ENCODE results near the gene SPACDR. TPM values are rescaled to one million over a fixed set of nuclear protein-coding genes. Genes with fewer than 3 reads are reported as not detected.

SPACDR gene
- total RNA-seq, 1 donor from 2014 or later = not detected

DNA sequence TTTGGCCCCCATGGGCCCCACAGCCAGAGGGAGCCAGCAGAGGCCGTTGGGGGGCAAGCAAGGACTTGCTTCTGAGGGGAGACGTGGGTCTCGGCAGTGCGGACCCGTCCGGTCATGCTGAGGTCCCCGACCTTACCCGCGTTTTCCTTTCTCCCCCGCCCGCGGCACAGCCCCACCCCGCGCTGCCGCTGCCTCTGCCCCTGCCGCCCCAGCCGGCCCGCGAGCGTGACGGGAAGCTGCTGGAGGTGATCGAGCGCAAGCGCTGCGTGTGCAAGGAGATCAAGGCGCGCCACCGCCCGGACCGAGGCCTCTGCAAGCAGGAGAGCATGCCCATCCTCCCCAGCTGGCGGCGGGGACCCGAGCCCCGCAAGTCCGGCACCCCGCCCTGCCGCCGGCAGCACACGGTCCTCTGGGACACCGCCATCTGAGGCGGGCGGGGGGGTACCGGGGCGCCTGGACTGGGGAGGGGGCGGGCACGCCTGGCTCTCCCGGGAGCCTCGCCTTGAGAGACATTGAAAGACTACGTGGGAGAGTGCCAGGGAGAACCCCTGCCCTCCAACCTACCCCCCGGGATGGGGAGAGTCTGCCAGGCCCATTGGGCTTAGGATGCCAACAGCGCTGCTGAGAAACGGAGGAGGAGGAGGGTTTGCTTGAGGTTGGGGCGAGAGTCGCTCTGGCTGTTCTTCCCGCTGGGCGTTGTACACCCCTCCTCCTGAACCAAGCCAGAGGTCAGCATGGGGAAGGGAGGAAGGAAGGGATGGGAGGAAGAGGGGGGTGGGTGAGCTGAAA is 29.6 kb upstream of the SPACDR start:
- Histone ChIP-seq H3K27ac (ENCODE audit: low read depth, low read length) (no peak overlapping the region), H3K27me3 (ENCODE audit: control insufficient read depth in 3 of 3, insufficient read depth in 3 of 3, low read length in 3 of 3) (peaks cover 0 to 22% (median 8%) of the 10 kb centered on the region in 3 donors), H3K4me3 (ENCODE audit: low read length in 3 of 3) (no peak overlapping the region), H3K9me3 (ENCODE audit: control insufficient read depth in 3 of 3, low read length in 3 of 3) (no peaks in the 10 kb centered on the region), H3K36me3 (ENCODE audit: control insufficient read depth in 3 of 3, insufficient read depth in 3 of 3, low read length in 3 of 3) (no peaks in the 10 kb centered on the region), H3K4me1 (ENCODE audit: control insufficient read depth in 3 of 3, insufficient read depth in 3 of 3, low read length in 3 of 3) (peaks cover 0 to 4% (median 2%) of the 10 kb centered on the region in 3 donors), H3K9ac (ENCODE audit: low read depth in 1 of 3, low read length in 3 of 3) (no peak overlapping the region)

DNA sequence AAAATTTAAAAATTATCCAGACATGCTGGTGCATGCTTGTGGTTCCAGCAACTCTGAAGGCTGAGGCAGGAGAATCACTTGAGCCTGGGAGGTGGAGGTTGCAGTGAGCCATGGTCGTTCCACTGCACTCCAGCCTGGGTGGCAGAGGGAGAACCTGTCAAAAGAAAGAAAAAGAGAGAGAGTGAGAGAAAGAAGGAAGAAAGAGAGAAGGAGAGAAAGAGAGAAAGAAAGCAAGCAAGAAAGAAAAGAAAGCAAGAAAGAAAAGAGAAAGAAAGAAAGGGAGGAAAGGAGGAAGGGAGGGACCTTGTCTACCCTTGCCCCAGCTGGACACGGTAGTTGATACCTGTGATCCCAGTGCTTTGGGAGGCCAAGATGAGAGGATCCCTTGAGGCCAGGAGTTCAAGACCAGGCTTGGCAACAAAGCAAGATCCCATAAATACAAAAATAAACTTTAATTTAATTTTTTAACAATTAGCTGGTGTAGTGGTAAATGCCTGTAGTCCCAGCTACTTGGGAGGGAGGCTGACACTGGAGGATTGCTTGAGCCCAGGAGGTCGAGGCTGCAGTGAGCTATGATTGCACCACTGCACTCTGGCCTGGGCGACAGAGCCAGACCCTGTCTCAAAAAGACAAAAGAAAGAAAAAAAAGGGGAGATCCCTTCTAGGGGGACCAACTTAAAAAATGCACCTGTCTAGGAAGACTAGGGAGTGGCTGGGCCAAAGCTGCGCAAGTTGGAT is 28.8 kb upstream of the SPACDR start:
- no peak overlapping the region for H3K9ac ChIP-seq (ENCODE audit: low read depth in 1 of 3, low read length in 3 of 3)
- no peaks in the 10 kb centered on the region for H3K36me3 ChIP-seq (ENCODE audit: control insufficient read depth in 3 of 3, insufficient read depth in 3 of 3, low read length in 3 of 3)
- H3K27me3 ChIP-seq (ENCODE audit: control insufficient read depth in 3 of 3, insufficient read depth in 3 of 3, low read length in 3 of 3) = peaks cover 0 to 22% (median 8%) of the 10 kb centered on the region in 3 donors
- peaks cover 0 to 4% (median 2%) of the 10 kb centered on the region in 3 donors for H3K4me1 ChIP-seq (ENCODE audit: control insufficient read depth in 3 of 3, insufficient read depth in 3 of 3, low read length in 3 of 3)
- H3K9me3 ChIP-seq (ENCODE audit: control insufficient read depth in 3 of 3, low read length in 3 of 3) = no peaks in the 10 kb centered on the region
- no peak overlapping the region for H3K27ac ChIP-seq (ENCODE audit: low read depth, low read length)
- H3K4me3 ChIP-seq (ENCODE audit: low read length in 3 of 3) = no peak overlapping the region

- no peak overlapping the region for H3K4me3 ChIP-seq (ENCODE audit: low read length in 3 of 3)
- H3K27ac ChIP-seq (ENCODE audit: low read depth, low read length) = no peak overlapping the region
These were observed 27.1 kb upstream of the SPACDR start for GRCh38 chr7:100491192-100491578.

GRCh38 chr7:100490483-100491191 is 26.6 kb upstream of the SPACDR start:
- Histone ChIP-seq H3K4me3 (ENCODE audit: low read length in 3 of 3) (no peak overlapping the region), H3K27ac (ENCODE audit: low read depth, low read length) (no peak overlapping the region), H3K36me3 (ENCODE audit: control insufficient read depth in 3 of 3, insufficient read depth in 3 of 3, low read length in 3 of 3) (no peaks in the 10 kb centered on the region), H3K9me3 (ENCODE audit: control insufficient read depth in 3 of 3, low read length in 3 of 3) (no peaks in the 10 kb centered on the region), H3K27me3 (ENCODE audit: control insufficient read depth in 3 of 3, insufficient read depth in 3 of 3, low read length in 3 of 3) (peaks cover 0 to 22% (median 8%) of the 10 kb centered on the region in 3 donors), H3K9ac (ENCODE audit: low read depth in 1 of 3, low read length in 3 of 3) (no peak overlapping the region), H3K4me1 (ENCODE audit: control insufficient read depth in 3 of 3, insufficient read depth in 3 of 3, low read length in 3 of 3) (peaks cover 0 to 4% (median 2%) of the 10 kb centered on the region in 3 donors)

More at GRCh38 chr7:100491192-100491578, 27.1 kb upstream of the SPACDR start:
- Histone ChIP-seq H3K9ac (ENCODE audit: low read depth in 1 of 3, low read length in 3 of 3) (no peak overlapping the region), H3K4me1 (ENCODE audit: control insufficient read depth in 3 of 3, insufficient read depth in 3 of 3, low read length in 3 of 3) (peaks cover 0 to 4% (median 2%) of the 10 kb centered on the region in 3 donors), H3K36me3 (ENCODE audit: control insufficient read depth in 3 of 3, insufficient read depth in 3 of 3, low read length in 3 of 3) (no peaks in the 10 kb centered on the region), H3K9me3 (ENCODE audit: control insufficient read depth in 3 of 3, low read length in 3 of 3) (no peaks in the 10 kb centered on the region), H3K27me3 (ENCODE audit: control insufficient read depth in 3 of 3, insufficient read depth in 3 of 3, low read length in 3 of 3) (peaks cover 0 to 22% (median 8%) of the 10 kb centered on the region in 3 donors)

DNA sequence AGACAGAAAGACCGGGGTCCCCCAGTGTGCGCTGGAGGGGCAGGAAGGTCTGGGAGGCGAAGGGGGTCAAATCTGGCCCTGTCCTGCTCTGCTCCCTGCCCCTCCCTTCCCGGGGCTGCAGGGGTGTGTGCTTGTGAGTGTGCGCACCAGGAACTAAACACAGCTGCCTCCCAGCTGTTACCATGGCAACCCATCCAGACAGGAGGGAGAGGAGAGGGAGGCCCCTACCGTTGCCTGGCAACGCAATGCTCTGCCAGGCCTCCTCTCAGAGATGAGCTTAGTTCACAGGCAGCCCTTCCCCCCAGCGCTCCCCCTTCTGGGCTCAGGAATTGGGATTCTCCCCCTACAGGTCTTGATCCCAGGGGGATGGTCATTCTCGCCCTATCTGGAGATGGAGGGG is 25.8 kb upstream of the SPACDR start:
- H3K27me3 ChIP-seq (ENCODE audit: control insufficient read depth in 3 of 3, insufficient read depth in 3 of 3, low read length in 3 of 3) = peaks cover 0 to 21% (median 8%) of the 10 kb centered on the region in 3 donors
- peaks cover 0 to 6% (median 2%) of the 10 kb centered on the region in 3 donors for H3K4me1 ChIP-seq (ENCODE audit: control insufficient read depth in 3 of 3, insufficient read depth in 3 of 3, low read length in 3 of 3)
- no peaks in the 10 kb centered on the region for H3K9me3 ChIP-seq (ENCODE audit: control insufficient read depth in 3 of 3, low read length in 3 of 3)
- no peak overlapping the region for H3K9ac ChIP-seq (ENCODE audit: low read depth in 1 of 3, low read length in 3 of 3)
- no peak overlapping the region for H3K4me3 ChIP-seq (ENCODE audit: low read length in 3 of 3)
- H3K36me3 ChIP-seq (ENCODE audit: control insufficient read depth in 3 of 3, insufficient read depth in 3 of 3, low read length in 3 of 3) = no peaks in the 10 kb centered on the region
- H3K27ac ChIP-seq (ENCODE audit: low read depth, low read length) = no peak overlapping the region

- Histone ChIP-seq H3K9ac (ENCODE audit: low read depth in 1 of 3, low read length in 3 of 3) (no peak overlapping the region), H3K27me3 (ENCODE audit: control insufficient read depth in 3 of 3, insufficient read depth in 3 of 3, low read length in 3 of 3) (peaks cover 0 to 17% (median 8%) of the 10 kb centered on the region in 3 donors), H3K27ac (ENCODE audit: low read depth, low read length) (no peak overlapping the region), H3K36me3 (ENCODE audit: control insufficient read depth in 3 of 3, insufficient read depth in 3 of 3, low read length in 3 of 3) (no peaks in the 10 kb centered on the region), H3K4me1 (ENCODE audit: control insufficient read depth in 3 of 3, insufficient read depth in 3 of 3, low read length in 3 of 3) (peaks cover 0 to 6% (median 2%) of the 10 kb centered on the region in 3 donors), H3K9me3 (ENCODE audit: control insufficient read depth in 3 of 3, low read length in 3 of 3) (no peaks in the 10 kb centered on the region), H3K4me3 (ENCODE audit: low read length in 3 of 3) (no peak overlapping the region)
These were observed 25.1 kb upstream of the SPACDR start for GRCh38 chr7:100489121-100489520.

- Histone ChIP-seq H3K27me3 (ENCODE audit: control insufficient read depth in 3 of 3, insufficient read depth in 3 of 3, low read length in 3 of 3) (peaks cover 0 to 16% (median 8%) of the 10 kb centered on the region in 3 donors), H3K9ac (ENCODE audit: low read depth in 1 of 3, low read length in 3 of 3) (no peak overlapping the region), H3K36me3 (ENCODE audit: control insufficient read depth in 3 of 3, insufficient read depth in 3 of 3, low read length in 3 of 3) (no peaks in the 10 kb centered on the region), H3K27ac (ENCODE audit: low read depth, low read length) (no peak overlapping the region), H3K4me1 (ENCODE audit: control insufficient read depth in 3 of 3, insufficient read depth in 3 of 3, low read length in 3 of 3) (peaks cover 0 to 4% (median 0%) of the 10 kb centered on the region in 3 donors), H3K4me3 (ENCODE audit: low read length in 3 of 3) (no peak overlapping the region), H3K9me3 (ENCODE audit: control insufficient read depth in 3 of 3, low read length in 3 of 3) (no peaks in the 10 kb centered on the region)
These were observed 24.5 kb upstream of the SPACDR start for GRCh38 chr7:100488333-100489095.

DNA sequence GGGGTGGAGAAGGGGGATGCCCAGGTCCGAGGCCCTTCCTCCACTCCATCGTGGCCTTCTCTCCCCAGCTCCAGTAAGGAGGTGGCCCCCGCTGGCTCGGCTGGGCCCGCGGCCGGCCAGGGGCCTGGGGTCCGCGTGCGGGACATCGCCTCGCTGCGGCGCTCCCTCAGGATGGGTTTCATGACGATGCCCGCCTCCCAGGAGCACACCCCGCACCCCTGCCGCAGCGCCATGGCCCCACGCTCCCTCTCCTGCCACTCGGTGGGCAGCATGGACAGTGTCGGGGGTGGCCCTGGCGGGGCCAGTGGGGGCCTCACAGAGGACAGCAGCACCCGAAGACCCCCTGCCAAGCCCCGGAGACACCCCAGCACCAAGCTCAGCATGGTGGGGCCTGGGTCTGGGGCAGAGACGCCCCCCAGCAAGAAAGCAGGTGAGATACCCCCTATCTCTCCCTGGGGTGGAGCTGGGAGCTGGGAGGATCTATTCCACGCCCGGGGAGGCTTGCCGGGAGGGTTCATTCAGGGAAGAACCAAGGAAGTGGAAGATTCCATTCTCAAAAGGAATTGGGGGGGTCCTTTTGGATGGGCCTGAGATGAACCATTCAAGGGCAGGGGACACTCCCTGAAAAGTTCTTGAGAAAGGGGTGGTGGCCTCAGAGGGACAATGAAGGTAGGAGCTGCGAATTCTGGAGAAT is 22.8 kb upstream of the SPACDR start:
- no peak overlapping the region for H3K27ac ChIP-seq (ENCODE audit: low read depth, low read length)
- H3K4me3 ChIP-seq (ENCODE audit: low read length in 3 of 3) = no peak overlapping the region
- H3K27me3 ChIP-seq (ENCODE audit: control insufficient read depth in 3 of 3, insufficient read depth in 3 of 3, low read length in 3 of 3) = peaks cover 0 to 7% (median 0%) of the 10 kb centered on the region in 3 donors
- no peaks in the 10 kb centered on the region for H3K36me3 ChIP-seq (ENCODE audit: control insufficient read depth in 3 of 3, insufficient read depth in 3 of 3, low read length in 3 of 3)
- no peaks in the 10 kb centered on the region for H3K9me3 ChIP-seq (ENCODE audit: control insufficient read depth in 3 of 3, low read length in 3 of 3)
- peaks cover 6 to 8% (median 7%) of the 10 kb centered on the region in 3 donors for H3K4me1 ChIP-seq (ENCODE audit: control insufficient read depth in 3 of 3, insufficient read depth in 3 of 3, low read length in 3 of 3)
- H3K9ac ChIP-seq (ENCODE audit: low read depth in 1 of 3, low read length in 3 of 3) = no peak overlapping the region

DNA sequence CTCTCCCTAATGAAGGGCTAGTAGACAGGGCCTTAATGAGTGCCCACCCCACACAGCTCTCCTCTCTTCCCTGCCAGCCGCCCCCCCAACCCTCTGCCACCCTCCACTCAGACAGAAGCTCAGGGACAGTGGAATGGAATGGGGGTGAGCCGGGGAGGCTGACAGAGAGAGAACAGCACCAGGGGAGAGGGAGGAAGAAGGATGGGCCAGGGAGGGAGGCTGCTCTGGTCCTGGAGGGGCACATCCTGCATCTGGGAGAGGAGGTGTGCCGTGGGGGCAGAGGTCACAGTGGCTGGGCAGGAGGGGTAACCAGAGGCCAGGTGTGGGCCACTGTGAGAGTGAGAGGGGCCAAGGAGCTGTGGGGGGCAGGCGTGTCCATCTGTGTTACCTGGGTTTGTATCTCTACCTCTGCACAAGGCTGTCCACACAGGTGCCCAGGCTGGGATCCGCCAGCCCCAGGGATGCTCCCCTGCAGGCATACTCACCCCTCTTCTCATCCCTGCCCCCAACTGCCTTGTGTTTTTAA is 22.1 kb upstream of the SPACDR start:
- no peaks in the 10 kb centered on the region for H3K36me3 ChIP-seq (ENCODE audit: control insufficient read depth in 3 of 3, insufficient read depth in 3 of 3, low read length in 3 of 3)
- no peak overlapping the region for H3K9ac ChIP-seq (ENCODE audit: low read depth in 1 of 3, low read length in 3 of 3)
- H3K27me3 ChIP-seq (ENCODE audit: control insufficient read depth in 3 of 3, insufficient read depth in 3 of 3, low read length in 3 of 3) = peaks cover 0 to 7% (median 0%) of the 10 kb centered on the region in 3 donors
- no peak overlapping the region for H3K27ac ChIP-seq (ENCODE audit: low read depth, low read length)
- no peak overlapping the region for H3K4me3 ChIP-seq (ENCODE audit: low read length in 3 of 3)
- peaks cover 6 to 8% (median 7%) of the 10 kb centered on the region in 3 donors for H3K4me1 ChIP-seq (ENCODE audit: control insufficient read depth in 3 of 3, insufficient read depth in 3 of 3, low read length in 3 of 3)
- no peaks in the 10 kb centered on the region for H3K9me3 ChIP-seq (ENCODE audit: control insufficient read depth in 3 of 3, low read length in 3 of 3)

Data from skeletal muscle tissue (tissue), 4 donors.